Measurements from ENCODE around the gene U2AF1L4.

- TF ChIP-seq TAF1 (IDR thresholded peaks at IDR 0.05; ENCODE audit: borderline replicate concordance, low read depth, low read length) = no peak
- TF ChIP-seq POLR2A (IDR thresholded peaks at IDR 0.05; ENCODE audit: low read depth, low read length) = no peak
- no peak for TF ChIP-seq POLR2AphosphoS5 (IDR thresholded peaks at IDR 0.05; ENCODE audit: low read depth, low read length)
These were observed 13.3 kb downstream of the U2AF1L4 start for GRCh38 chr19:35731779-35732405.

All from GM12892 (cell line).